ENCODE data around the gene MAPK12.

Gene MAPK12

GRCh38 chr22:50250555-50251476 lies 10.7 kb downstream of the MAPK12 start, which contains the start of gene HDAC10:
HDAC10 (minus strand) TSS chr22:50251265; CDS start chr22:50251032, 233 bp downstream.
- peak in 1 of 2 experiments; percentile 45 for DNase-seq

- no peak for DNase-seq
These were observed 11.3 kb downstream of the MAPK12 start for GRCh38 chr22:50250249-50250554.

DNA sequence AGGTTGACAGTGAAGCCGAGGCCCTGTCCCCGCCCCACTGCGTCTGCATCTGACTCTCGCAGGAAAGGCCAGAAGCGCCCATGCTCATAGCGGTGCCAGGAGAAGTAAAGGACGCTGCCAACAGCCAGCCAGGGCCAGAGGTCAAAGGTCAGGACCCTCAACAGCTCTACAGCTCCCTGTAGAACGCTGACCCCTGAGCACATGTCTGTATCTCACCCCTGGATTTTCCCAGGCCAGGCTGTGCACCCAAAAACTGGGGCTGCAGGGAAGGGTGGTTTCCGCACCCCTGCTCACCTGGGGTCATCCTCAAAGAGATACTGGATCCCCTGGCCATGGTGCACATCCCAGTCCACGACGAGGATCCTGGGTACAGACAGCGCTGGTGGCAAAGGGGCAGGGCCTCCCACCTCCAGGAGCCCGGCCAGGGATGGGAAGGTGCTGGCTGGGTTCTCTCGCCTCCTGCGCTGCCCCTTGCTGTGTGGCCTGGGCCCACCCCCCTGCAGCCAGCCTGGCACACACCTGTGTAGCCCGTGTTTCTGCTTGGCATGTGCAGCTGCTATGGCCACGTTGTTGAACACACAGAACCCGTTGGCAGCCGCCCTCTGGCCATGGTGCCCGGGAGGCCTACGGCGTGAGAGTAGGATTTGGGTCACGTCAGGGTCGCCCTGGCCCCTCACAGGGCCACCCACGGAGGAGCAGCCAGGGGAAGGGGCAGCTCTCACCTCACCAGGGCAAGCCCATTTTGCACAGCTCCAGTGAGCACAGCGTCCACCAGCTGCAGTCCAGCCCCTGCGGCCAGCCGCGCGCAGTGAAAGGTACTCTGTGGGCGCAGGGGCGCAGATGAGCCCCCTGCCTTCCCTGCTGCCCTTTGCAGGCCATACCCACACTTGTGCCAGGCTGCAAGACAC lies 11.9 kb downstream of the MAPK12 start:
- DNase-seq, result no peak

- DNase-seq, result no peak
These were observed 13.0 kb downstream of the MAPK12 start for GRCh38 chr22:50248196-50249081.

- DNase-seq, result no peak
These were observed 13.7 kb downstream of the MAPK12 start for GRCh38 chr22:50247748-50248147.

DNA sequence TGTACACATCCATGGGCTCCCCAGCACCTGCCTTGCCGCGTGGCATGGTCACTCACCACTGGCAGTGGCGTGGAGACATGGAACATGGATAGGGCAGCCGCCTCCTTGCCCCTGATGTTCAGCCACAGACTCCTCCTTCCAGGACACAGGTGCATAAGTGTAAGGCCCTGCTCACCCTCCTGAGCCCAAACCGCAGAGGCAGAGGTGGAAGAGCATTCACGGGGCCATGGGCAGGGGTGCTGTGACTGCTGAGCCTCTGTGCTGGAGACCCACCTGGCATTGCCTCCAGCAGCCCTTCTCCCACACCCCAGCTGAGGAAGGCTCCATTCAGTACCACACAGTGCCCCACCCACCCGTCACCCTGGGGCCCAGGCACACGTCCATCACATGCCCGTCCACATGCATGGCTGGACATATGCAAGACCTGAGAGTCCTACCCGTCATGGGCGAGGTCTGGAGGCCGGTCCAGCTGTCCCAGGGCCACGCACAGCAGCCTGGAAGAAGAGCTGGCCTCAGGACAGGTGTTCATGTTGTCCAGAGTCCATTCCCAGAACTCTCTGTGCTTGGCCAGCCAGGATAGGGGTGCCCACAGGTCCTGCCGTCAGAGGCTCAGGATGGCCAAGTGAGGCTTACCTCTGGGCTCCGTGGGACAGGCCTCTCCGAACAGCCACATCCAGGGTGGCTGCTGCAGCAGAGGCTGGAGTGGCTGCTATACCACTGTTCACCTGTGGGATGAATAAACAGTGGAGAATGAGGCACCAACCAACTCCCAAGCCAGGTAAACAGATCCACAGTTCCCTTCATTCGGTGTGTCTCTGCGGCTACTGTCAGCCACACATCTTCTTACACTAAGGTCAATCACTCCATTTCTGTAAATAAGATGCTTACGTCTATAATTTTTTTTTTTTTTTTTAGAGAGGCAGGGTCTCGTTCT lies 15.0 kb downstream of the MAPK12 start:
- no peak for DNase-seq

DNA sequence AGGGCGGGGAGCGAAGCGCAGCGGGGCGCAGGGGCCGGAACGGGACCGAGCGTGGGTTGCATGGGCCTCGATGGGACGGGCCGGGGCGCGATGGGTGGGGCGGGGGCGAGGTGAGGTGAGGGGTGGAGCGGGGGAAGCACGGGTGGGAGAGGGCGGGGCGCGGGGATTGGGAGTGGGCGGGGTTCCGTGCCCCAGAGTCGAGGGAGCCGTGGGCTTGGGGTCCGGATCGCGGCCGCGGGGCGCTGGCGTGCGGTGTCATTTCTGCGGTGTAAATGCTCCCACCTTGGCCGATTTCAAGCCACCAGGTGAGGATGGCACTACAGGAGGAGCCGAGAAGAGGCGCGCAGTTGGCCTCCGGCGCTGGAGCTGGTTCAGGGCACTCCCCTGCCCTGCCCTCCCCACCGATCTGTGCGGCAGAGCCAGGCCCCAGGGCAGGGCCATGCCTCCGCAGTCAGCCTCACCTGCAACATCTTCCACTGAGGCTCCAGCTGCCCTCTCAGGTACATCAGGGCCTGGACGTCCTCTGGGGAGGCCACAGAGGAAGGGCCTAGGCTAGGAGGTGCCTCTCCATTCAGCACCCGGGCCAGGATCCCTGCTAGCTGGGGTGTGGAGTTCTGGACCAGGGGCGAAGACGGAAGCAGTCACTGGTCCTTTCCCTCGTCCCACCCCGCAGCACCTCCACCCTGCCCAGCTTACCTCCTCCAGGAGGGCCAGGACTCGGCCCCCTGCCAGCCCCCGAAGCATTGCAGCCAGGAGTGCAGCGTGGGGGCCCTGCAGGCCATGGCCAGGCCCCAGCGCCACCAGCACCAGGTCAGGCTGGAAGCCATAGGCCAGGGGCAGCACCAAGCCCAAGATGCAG lies 16.0 kb downstream of the MAPK12 start:
- no peak for DNase-seq

GRCh38 chr22:50244420-50245213 lies 16.9 kb downstream of the MAPK12 start, which contains the start of gene TUBGCP6:
TUBGCP6 (minus strand) TSS chr22:50245023; CDS start chr22:50244459, 564 bp downstream.
- DNase-seq, result peak; percentile 61 to 90

DNA sequence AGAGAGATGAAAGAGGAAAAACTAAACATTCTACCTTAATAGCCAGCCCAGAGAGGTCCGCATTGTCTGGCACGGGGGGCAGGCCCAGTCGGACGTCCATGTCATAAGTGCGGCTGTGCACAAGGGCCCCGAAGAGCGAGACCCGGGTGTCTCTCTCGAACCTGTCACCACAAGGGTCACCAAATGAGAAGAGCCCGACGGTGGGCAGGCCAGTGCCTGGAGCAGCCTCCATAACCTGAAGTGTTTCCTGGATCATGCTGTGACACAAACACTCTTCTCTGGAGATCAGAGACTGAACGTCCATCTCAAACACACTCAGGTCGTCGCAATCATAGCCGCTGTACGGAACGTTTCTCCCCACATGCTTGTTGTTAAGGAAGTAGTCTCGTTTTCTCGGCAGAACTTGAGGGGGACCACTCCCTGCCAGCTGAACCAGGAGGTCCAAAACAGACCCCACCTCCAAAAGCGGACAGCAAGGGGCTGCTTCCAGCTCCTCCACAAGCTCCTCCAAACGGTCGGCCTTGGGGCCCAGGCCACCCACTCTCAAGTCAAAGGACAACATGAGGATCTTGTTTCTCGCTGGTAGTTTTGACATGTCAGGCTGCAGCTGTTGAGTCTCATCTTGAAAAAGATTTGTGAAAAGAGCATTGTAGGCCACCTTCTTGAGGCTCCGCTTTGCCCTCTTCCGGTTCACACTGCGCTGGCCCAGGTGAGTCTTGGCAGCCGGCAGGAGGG lies 17.6 kb downstream of the MAPK12 start:
- no peak for DNase-seq

- DNase-seq, result no peak
These were observed 19.0 kb downstream of the MAPK12 start for GRCh38 chr22:50242406-50242949.

GRCh38 chr22:50238755-50239154 lies 22.7 kb downstream of the MAPK12 start:
- no peak for DNase-seq

GRCh38 chr22:50236731-50237409 lies 24.6 kb downstream of the MAPK12 start:
- DNase-seq, result peak in 1 of 2 experiments; percentile 12

GRCh38 chr22:50233223-50233622 lies 28.3 kb downstream of the MAPK12 start:
- no peak for DNase-seq

DNA sequence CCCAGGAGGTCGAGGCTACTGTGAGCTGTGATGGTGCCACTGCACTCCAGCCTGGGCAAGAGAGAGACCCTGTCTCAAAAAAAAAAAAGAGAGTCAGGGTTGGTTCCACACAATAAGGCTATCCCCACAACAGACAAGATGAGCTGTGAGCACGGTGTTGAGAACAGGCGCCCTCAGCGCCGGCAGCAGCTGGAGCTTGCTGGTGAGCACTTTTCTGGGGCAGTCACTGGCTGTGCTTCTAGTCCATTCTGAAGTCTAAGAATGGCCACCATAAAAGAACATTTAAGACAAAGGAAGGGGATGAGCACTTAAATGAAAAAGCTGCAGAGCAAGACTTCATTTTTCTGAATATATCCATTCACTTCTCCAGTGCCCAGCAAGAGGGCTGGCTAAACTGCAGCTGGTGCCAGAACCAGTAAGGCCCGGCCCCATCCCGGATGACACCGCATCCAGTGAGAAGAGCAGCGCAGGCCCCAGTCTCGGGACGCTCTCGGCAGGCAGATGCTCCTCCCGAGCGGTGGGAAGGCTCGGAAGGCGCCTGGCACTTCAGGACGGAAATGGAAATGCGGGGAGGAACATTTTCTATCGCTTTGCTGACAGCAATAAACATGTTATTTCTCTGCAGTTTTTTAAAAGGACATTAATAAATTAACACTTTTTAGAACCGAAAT lies 28.9 kb downstream of the MAPK12 start:
- no peak for DNase-seq

DNA sequence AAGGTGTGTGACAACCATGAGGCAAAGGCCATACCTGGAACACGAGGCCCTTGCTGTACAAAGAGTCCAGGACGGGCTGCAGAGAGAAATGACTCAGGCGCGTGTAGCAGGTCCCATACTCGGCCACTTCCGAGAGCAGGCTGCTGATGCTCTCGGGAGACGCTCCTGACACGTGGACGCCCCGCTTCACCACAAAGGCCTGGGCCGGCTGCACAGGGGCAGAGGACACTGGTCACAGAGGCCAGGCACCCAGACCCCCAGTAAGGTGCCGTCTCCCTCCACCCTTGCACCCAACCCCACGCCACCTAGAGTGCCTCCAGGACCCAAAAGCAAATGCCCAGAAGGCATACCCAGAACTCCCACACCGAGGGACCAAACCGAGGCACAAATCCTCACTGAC lies 32.1 kb downstream of the MAPK12 start:
- DNase-seq, result no peak

DNA sequence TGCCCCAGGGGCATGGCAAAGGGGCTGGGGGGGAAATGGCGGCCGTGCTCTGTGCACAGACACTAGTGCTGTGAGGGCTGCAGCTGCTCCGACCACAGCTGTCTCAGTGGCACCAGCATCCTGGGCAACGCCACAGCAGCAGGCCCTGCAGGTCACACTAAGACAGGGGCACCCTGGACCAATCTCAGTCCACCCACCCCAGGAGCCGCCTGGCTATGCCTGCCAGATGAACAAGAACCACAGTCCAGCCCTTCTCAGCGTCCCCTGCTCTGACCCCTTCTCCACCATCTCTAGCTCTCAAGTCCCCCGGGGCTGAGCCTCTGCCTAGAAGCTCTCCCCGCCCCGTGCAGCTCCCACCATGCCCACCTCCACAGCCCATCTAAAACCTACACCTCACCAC lies 33.1 kb downstream of the MAPK12 start:
- DNase-seq, result no peak

- no peak for DNase-seq
These were observed 33.8 kb downstream of the MAPK12 start for GRCh38 chr22:50227579-50228215.

All from NCI-H446 (cell line).